Eye (tissue), 1 donor: Measurements from ENCODE around the gene TRAK2.
A peak's percentile ranks its signal among the peaks of the same experiment; 100 is the strongest.
"Not testable (repeated sequence)": the region's sequence is repeated elsewhere in the genome, so short reads cannot be mapped to it uniquely, and the experiment has no call there.

Source experiments
- DNase-seq: peaks from one replicate; pipeline ENCODE4 v3.0.0-alpha.2; 2015

TRAK2 gene, protein sequence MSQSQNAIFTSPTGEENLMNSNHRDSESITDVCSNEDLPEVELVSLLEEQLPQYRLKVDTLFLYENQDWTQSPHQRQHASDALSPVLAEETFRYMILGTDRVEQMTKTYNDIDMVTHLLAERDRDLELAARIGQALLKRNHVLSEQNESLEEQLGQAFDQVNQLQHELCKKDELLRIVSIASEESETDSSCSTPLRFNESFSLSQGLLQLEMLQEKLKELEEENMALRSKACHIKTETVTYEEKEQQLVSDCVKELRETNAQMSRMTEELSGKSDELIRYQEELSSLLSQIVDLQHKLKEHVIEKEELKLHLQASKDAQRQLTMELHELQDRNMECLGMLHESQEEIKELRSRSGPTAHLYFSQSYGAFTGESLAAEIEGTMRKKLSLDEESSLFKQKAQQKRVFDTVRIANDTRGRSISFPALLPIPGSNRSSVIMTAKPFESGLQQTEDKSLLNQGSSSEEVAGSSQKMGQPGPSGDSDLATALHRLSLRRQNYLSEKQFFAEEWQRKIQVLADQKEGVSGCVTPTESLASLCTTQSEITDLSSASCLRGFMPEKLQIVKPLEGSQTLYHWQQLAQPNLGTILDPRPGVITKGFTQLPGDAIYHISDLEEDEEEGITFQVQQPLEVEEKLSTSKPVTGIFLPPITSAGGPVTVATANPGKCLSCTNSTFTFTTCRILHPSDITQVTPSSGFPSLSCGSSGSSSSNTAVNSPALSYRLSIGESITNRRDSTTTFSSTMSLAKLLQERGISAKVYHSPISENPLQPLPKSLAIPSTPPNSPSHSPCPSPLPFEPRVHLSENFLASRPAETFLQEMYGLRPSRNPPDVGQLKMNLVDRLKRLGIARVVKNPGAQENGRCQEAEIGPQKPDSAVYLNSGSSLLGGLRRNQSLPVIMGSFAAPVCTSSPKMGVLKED

GRCh38 chr2:201451292-201452057, at the start of gene TRAK2, which contains the start of gene STRADB:
TRAK2 (minus strand) TSS chr2:201451458; CDS start chr2:201420507, 30,951 bp downstream.
STRADB (plus strand) TSS chr2:201451740; CDS start chr2:201454841, 3,101 bp downstream.
- peak; percentile 98 for DNase-seq

DNA sequence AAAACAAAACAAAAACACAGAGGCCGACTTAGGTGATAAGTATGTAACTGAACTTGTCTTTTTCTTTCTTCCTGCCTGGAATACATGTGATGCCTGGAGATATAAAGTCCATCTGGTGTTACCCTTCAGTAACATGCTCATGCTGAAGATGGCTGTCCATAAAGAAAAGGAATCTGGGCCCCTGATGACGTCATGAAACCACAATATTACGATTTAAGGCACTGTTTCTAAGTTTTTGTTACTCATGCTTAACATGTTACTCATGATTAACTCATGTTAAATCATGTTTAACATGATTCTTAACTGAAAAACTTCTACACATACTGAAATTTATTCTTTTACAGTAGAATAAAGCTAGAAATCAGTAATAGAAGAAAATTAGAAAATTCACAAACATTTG, 49.3 kb upstream of the TRAK2 start:
- DNase-seq = no peak

DNA sequence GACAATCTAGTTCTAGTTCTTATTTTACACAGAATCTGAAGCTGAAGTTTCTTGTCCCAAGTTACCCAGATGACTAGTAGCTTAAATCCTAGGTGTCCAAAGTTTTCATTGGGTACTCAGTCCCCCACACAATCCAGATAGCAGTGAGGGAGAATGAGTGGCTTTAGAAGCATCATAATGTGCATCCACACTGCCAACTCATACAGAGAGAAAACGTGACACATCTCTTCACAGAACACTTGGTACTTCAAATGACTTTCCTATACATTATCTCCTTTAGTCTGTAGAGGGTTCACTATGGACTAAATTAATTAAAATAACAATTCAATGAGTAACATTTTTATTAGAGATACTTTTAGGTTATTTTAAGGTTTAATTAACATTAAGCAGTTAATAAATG, 45.5 kb upstream of the TRAK2 start:
- no peak for DNase-seq

- no peak for DNase-seq
Measured at GRCh38 chr2:201490291-201490690, 39.0 kb upstream of the TRAK2 start.

GRCh38 chr2:201484805-201485204, 33.5 kb upstream of the TRAK2 start:
- DNase-seq = peak; percentile 33

DNA sequence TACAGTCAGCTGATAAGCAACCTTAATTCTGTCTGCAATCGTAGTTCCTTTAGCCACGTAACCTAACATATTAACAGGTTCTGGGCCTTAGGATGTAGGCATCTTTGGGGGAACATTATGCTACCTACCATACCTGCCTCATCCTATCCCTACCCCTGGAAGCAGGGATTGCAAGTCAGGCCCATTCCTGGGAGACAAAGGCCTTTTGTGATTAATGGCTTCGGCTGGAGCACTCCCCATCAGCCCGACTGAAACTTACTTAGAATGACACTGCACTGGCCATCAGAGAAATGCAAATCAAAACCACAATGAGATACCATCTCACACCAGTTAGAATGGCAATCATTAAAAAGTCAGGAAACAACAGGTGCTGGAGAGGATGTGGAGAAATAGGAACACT, 32.5 kb upstream of the TRAK2 start:
- not testable (repeated sequence) for DNase-seq

GRCh38 chr2:201483342-201483741, 32.1 kb upstream of the TRAK2 start:
- no peak for DNase-seq

DNA sequence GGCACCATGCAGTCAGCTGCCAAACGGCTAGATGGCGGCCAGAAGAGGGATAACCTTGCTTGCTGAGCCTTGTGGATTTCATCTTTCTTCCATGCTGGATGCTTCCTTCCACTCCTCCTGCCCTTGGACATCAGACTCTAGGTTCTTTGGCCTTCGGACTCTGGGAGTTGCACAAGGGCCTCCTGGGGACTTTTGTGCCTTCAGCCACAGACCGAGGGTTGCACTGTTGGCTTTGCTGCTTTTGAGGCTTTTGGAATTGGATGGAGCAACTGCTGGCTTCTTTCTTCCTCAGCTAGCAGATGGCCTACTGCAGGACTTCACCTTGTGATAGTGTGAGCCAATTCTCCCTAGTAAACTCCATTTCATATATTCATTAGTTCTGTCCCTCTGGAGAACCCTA, 31.3 kb upstream of the TRAK2 start:
- DNase-seq = no peak

DNA sequence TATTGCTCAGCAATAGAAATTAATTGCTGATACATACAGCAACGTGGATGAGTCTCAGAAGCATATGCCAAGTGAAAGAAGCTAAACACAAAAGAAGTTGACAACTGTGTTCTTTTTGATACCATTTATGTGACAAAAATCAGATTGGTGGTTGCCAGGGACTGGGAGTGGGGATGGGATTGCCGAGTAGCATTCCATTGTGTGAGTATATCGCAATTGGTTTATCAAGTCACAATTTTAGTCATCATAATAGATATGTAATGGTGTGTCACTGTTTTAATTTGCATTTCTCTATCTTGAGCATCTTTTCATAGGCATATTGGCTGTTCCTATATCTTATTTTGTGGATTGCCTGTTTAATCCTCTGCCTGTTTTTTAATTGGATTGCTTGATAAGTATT, 21.2 kb upstream of the TRAK2 start:
- no peak for DNase-seq

DNA sequence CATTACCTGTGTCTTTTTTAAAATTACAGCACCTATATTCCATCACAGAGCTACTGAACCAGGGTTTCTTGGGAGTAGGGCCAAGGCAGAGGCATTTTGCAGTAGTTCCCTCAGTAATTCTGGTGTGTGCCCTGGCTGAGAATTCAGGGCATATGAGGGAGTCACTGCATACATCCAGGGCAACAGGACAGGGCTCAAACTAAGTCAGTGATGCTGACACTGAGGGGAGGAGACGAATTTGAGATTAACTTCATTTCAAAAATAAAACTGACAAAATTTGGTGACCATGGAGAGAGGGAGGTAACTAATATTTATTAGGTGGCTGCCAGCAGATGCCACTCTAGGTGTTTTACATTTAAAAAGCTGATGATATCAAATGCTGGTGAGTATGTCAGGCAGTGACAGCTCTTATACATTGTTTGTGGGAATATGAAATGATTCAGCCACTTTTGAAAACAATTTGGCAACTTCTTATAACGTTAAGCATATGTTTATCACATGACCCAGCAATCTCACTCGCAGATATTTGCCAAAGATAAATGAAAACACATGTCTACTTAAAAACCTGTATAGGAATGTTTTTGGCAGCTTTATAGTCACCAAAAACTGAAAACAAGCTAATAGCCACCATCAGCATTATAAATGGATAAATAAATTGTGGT, 20.6 kb upstream of the TRAK2 start:
- peak; percentile 21 for DNase-seq

GRCh38 chr2:201470821-201471731, 19.8 kb upstream of the TRAK2 start:
- DNase-seq = peak; percentile 59

GRCh38 chr2:201467666-201468065, 16.4 kb upstream of the TRAK2 start:
- no peak for DNase-seq

DNA sequence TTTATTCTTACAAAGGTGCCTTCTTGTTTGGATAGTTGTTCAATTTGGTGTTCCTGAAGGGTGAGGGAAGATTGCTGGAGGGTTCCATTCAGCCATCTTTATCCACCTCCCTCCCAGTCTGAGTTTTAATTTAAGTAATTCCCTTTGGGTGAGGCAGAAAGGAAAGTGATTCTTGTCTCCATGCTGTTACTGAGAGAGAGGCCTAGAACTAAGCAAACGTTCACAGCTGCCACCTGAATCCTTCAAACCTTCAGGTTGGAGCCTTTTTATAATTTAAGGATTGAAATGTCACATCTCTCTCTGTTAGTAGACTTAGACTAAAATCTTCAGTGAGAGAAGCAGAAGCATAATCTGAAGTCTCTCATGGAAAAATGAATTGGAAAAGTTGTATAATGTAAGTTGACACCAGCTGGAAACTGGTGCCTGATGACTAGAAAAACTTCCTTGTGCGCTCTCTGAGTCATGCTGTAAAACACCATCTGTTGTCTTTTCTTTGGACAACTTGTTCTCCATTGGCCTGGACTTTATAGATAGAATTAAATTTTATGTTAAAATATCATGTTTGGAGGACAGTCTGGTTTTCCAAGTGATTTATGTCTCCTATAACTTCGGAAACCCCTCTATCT, 14.9 kb upstream of the TRAK2 start:
- no peak for DNase-seq

DNA sequence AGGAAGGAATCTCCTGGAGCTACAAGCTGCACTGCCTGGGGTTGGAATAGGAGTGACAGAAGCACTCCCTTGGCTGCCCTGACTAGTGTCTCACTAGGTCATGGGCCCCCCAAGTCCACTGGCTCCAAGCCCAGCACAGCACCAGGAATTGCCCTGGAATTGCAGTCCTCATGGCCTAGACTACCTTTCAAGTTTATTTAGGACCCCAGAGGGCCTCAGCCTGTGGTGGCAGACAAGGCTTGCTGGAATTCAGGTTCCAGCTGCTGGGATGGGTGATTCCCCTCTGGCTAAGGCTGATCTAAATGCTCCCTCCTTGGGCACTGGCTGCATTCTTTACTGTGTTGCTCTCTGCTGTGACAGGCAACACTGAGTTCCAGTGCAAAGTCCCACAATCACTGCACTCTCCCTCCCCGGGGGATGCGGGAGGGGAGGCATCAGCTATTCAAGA, 14.3 kb upstream of the TRAK2 start:
- no peak for DNase-seq

DNA sequence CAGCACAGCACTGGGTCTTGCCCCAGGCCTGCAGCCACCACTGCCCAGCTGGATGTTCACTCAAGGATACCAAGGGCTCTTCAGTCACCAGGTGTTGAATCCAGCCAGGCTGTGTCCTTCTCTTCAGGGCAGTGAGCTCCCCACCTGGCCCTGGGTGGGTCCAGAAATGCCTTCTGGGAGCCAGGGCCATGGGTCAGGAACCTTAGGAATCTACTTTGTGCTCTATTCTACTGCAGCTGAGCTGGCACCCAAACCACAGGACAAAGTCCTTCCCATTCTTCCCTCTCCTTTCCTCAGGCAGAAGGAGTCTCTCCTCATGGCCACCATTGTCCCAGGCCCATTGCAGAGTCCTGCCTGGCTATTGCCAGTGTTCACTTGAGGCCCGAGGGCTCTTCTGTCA, 13.3 kb upstream of the TRAK2 start:
- DNase-seq = no peak

- DNase-seq = no peak
Measured at GRCh38 chr2:201460532-201460931, 9.3 kb upstream of the TRAK2 start.

GRCh38 chr2:201458381-201458780, 7.1 kb upstream of the TRAK2 start:
- no peak for DNase-seq

GRCh38 chr2:201452922-201453643, 1.8 kb upstream of the TRAK2 start:
- peak; percentile 67 for DNase-seq

DNA sequence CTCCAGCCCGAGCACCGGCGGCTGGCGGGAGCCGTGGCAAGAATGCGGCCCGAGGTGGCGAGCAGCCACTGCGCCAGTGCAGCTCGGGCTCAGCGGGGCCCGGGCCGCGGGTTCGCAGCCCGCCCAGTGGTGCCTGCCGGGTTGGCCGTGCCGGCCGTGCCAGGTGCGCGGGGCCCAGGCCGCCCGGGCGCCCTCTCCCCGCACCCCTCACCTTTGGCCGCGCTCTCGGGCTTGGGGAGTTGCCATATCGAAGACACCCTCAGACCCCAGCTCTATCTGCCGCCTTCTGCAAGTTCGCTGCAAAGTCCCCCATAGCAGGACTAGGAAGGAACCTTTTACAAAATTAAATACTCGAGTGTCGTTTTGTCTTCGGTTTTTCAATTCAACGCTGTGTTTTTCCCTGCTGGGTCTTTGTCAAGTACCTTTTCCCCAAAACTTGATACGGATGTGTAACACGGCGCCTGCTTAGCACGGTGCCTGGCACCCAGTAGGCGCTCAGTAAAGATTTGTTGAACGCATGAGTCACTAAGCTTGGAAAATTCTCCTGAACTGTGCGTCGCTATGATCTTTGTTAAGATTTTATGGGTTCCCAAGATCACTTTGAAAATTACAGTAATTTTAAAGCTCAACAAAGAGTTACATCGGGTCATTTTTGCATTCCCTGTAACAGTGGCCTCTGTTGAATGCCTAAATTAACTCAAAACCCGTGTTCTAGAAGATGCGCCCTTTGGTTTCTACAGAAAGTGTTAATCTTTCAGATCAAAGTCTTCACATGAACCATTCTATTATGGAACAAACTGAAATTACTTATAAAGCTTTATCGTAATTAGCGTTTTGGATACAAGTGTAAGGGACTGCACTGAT, 1.0 kb upstream of the TRAK2 start:
- DNase-seq = peak; percentile 73
